PFSK-1 (cell line): ENCODE results near the gene GNAI1.

Experiments
- FOXP2 ChIP-seq: optimal IDR thresholded peaks from 2 replicates; pipeline ENCODE3; 2011; ENCODE audit warnings: borderline replicate concordance, control low read depth, inconsistent platforms; ENCODE audit not compliant: insufficient read depth; ENCODE audit errors: extremely low read length, extremely low read depth
- POLR2AphosphoS5 ChIP-seq: IDR thresholded peaks from 2 replicates; pipeline ENCODE4 v1.6.1; 2012; ENCODE audit warnings: low read depth, mild to moderate bottlenecking, control low read depth, low read length, moderate library complexity
- REST ChIP-seq, 2 experiments: IDR thresholded peaks; 2 replicates each; pipeline versions ENCODE4 v1.6.1 to v1.8.0; 2011 to 2012; ENCODE audit warnings: low read depth in 2 of 2, low read length in 2 of 2, control low read depth in 1 of 2, inconsistent platforms in 1 of 2, mild to moderate bottlenecking in 1 of 2, moderate library complexity in 1 of 2; ENCODE audit not compliant: insufficient read depth in 1 of 2
- SIN3A ChIP-seq: IDR thresholded peaks from 2 replicates; pipeline ENCODE4 v1.6.1; 2012; ENCODE audit warnings: mild to moderate bottlenecking, low read length, moderate library complexity, borderline replicate concordance; ENCODE audit not compliant: insufficient read depth
- TAF1 ChIP-seq: IDR thresholded peaks from 2 replicates; pipeline ENCODE4 v1.6.1; 2012; ENCODE audit warnings: low read length, control low read depth, borderline replicate concordance; ENCODE audit not compliant: insufficient read depth

Gene GNAI1

GRCh38 chr7:80142853-80143580 is 8.4 kb downstream of the GNAI1 start:
- TF ChIP-seq REST (IDR thresholded peaks at IDR 0.05; ENCODE audit: insufficient read depth in 1 of 2, low read depth in 2 of 2, low read length in 2 of 2) (no peak), POLR2AphosphoS5 (no peak), SIN3A (no peak), TAF1 (no peak), FOXP2 (no peak)

- TF ChIP-seq FOXP2 (no peak), REST (IDR thresholded peaks at IDR 0.05; ENCODE audit: insufficient read depth in 1 of 2, low read depth in 2 of 2, low read length in 2 of 2) (no peak), SIN3A (no peak), POLR2AphosphoS5 (no peak), TAF1 (no peak)
Observed at GRCh38 chr7:80145780-80146422, 11.3 kb downstream of the GNAI1 start.

- TF ChIP-seq REST (IDR thresholded peaks at IDR 0.05; ENCODE audit: insufficient read depth in 1 of 2, low read depth in 2 of 2, low read length in 2 of 2) (no peak), FOXP2 (no peak)
Observed at GRCh38 chr7:80146545-80147182, 12.0 kb downstream of the GNAI1 start.

GRCh38 chr7:80147543-80148391 is 13.1 kb downstream of the GNAI1 start:
- TF ChIP-seq FOXP2 (no peak), SIN3A (no peak), TAF1 (no peak), REST (IDR thresholded peaks at IDR 0.05; ENCODE audit: insufficient read depth in 1 of 2, low read depth in 2 of 2, low read length in 2 of 2) (no peak)
